Measurements from ENCODE around the gene CCNA1. TPM values are rescaled to one million over a fixed set of nuclear protein-coding genes. Genes with fewer than 3 reads are reported as not detected.

CCNA1 gene
- total and polyA plus RNA-seq, 10 of the 15 experiments (the other 5 are each of a cell fraction or from before 2014, with no cell fraction given), result 0.38 to 6.0 (median 1.1) TPM

DNA sequence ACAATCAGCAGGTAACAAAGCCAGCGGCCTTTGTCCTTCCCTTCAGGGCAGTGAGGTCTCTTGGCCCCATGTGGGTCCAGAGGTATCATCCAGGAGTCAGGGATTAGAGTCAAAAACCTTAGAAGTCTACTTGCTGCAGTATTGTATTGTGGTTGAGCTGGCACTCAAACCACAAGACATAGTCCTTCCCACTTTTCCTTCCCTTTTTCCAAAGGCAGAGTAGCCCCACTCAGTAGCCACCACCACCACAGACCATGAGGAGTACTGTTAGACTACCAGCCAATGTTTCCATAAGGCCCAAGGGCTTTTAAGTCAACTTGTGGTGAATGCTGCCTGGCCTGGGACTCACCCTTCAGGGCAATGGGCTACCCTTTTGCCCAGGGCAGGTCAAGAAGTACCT lies 27.1 kb upstream of the CCNA1 start:
- in situ Hi-C loops (cut with MboI) (no loop called here), intact Hi-C loops (cut with micrococcal nuclease; ENCODE audit: unreplicated experiment) (no loop called here)
- H3K36me3 ChIP-seq (ENCODE audit: control insufficient read depth in 2 of 2, insufficient read depth in 2 of 2, low read length in 1 of 2), result no peaks in the 10 kb centered on the region
- WGBS (ENCODE audit: insufficient coverage, insufficient replicate concordance, low lambda C conversion rate, missing lambda C conversion rate), result 0% methylated on average over 1 of the region's 1 CpG
- H3K27ac ChIP-seq (ENCODE audit: control insufficient read depth, insufficient read depth), result no peak overlapping the region
- FAIRE-seq, result no peak
- H4K20me1 ChIP-seq (ENCODE audit: control insufficient read depth, insufficient read depth), result no peaks in the 10 kb centered on the region
- no peak overlapping the region for H3K4me3 ChIP-seq
- CTCF ChIA-PET, result no interaction called here
- DNase-seq (ENCODE audit: low read depth, low spot score), result no peak
- POLR2A ChIA-PET, result no interaction called here
- no peaks in the 10 kb centered on the region for H3K79me2 ChIP-seq (ENCODE audit: control insufficient read depth, insufficient read depth, low read length)
- no peak overlapping the region for H3K9ac ChIP-seq (ENCODE audit: control insufficient read depth, insufficient read depth, low read length)
- no peaks in the 10 kb centered on the region for H3K4me1 ChIP-seq (ENCODE audit: control insufficient read depth, insufficient read depth, low read length)
- H3K4me2 ChIP-seq (ENCODE audit: control insufficient read depth, insufficient read depth), result no peak overlapping the region
- RAD21 ChIA-PET (ENCODE audit: unreplicated experiment), result interaction anchor here (1.3 kb wide), 1 partner anchor 12 kb away, joined by 3 read pairs; no protein-coding TSS in a partner anchor
- SMC1A ChIA-PET (ENCODE audit: uncharacterized antibody, unreplicated experiment), result no interaction called here
- no peak for TF ChIP-seq ZNF274 (IDR thresholded peaks at IDR 0.05; ENCODE audit: insufficient read depth, insufficient read length)
- no peak for TF ChIP-seq RB1 (IDR thresholded peaks at IDR 0.05; ENCODE audit: borderline replicate concordance)
- H2AFZ ChIP-seq (ENCODE audit: control insufficient read depth, low read depth, low read length), result no peak overlapping the region
- H3K9me3 ChIP-seq (replicated peaks; ENCODE audit: control insufficient read depth, insufficient read depth, low read length), result no peaks in the 10 kb centered on the region
- no TSS peak for BruUV-seq (replicated peaks)
- no peaks in the 10 kb centered on the region; a peak in 1 of 4 replicates for H3K27me3 ChIP-seq (replicated peaks in 1 of 2; ENCODE audit: control insufficient read depth in 2 of 2, insufficient read depth in 2 of 2, low read length in 1 of 2)
- no peak for ATAC-seq

DNA sequence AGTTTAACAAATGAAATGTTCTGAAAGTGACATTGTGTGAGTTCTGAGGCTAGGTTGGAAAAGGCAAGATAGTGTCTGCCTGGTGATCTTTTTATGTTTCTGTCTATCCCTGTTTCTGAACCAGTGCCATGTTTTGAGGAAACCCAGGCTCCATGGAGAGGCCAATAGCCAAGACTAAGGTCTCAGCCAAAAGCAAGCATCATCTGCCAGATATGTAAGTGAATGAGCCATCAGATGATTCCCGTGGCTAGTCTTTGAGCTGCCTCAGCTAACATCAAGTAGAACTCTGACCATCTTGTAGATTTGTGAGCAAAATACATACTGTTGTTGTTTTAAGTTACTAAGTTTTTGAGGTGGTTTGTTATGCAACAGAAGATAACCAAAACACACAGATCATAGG lies 19.6 kb upstream of the CCNA1 start:
- Histone ChIP-seq H3K27me3 (replicated peaks in 1 of 2; ENCODE audit: control insufficient read depth in 2 of 2, insufficient read depth in 2 of 2, low read length in 1 of 2) (no peaks in the 10 kb centered on the region; a peak in 2 of 4 replicates), H3K4me1 (ENCODE audit: control insufficient read depth, insufficient read depth, low read length) (no peaks in the 10 kb centered on the region), H3K9me3 (replicated peaks; ENCODE audit: control insufficient read depth, insufficient read depth, low read length) (no peaks in the 10 kb centered on the region), H3K9ac (ENCODE audit: control insufficient read depth, insufficient read depth, low read length) (no peak overlapping the region), H3K79me2 (ENCODE audit: control insufficient read depth, insufficient read depth, low read length) (no peaks in the 10 kb centered on the region), H3K4me2 (ENCODE audit: control insufficient read depth, insufficient read depth) (no peak overlapping the region), H2AFZ (ENCODE audit: control insufficient read depth, low read depth, low read length) (no peak overlapping the region), H3K36me3 (ENCODE audit: control insufficient read depth in 2 of 2, insufficient read depth in 2 of 2, low read length in 1 of 2) (no peaks in the 10 kb centered on the region), H4K20me1 (ENCODE audit: control insufficient read depth, insufficient read depth) (no peaks in the 10 kb centered on the region), H3K4me3 (no peak overlapping the region), H3K27ac (ENCODE audit: control insufficient read depth, insufficient read depth) (no peak overlapping the region)
- no TSS peak for BruUV-seq (replicated peaks)
- SMC1A ChIA-PET (ENCODE audit: uncharacterized antibody, unreplicated experiment), result no interaction called here
- FAIRE-seq, result no peak
- intact Hi-C loops (cut with micrococcal nuclease; ENCODE audit: unreplicated experiment), result no loop called here
- DNase-seq (ENCODE audit: low read depth, low spot score), result no peak
- TF ChIP-seq YBX1 (IDR thresholded peaks at IDR 0.05), result no peak
- TF ChIP-seq NR2C2 (IDR thresholded peaks at IDR 0.05; ENCODE audit: borderline replicate concordance, control insufficient read depth, insufficient read length, low read depth), result no peak
- TF ChIP-seq, protein P1, sequence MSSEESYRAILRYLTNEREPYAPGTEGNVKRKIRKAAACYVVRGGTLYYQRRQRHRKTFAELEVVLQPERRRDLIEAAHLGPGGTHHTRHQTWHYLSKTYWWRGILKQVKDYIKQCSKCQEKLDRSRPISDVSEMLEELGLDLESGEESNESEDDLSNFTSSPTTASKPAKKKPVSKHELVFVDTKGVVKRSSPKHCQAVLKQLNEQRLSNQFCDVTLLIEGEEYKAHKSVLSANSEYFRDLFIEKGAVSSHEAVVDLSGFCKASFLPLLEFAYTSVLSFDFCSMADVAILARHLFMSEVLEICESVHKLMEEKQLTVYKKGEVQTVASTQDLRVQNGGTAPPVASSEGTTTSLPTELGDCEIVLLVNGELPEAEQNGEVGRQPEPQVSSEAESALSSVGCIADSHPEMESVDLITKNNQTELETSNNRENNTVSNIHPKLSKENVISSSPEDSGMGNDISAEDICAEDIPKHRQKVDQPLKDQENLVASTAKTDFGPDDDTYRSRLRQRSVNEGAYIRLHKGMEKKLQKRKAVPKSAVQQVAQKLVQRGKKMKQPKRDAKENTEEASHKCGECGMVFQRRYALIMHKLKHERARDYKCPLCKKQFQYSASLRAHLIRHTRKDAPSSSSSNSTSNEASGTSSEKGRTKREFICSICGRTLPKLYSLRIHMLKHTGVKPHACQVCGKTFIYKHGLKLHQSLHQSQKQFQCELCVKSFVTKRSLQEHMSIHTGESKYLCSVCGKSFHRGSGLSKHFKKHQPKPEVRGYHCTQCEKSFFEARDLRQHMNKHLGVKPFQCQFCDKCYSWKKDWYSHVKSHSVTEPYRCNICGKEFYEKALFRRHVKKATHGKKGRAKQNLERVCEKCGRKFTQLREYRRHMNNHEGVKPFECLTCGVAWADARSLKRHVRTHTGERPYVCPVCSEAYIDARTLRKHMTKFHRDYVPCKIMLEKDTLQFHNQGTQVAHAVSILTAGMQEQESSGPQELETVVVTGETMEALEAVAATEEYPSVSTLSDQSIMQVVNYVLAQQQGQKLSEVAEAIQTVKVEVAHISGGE (CRISPR knock-in tag; IDR thresholded peaks at IDR 0.05), result no peak
- TF ChIP-seq NR2F1 (conservative IDR thresholded peaks at IDR 0.05), result no peak
- TF ChIP-seq PAX5 (IDR thresholded peaks at IDR 0.05; ENCODE audit: borderline replicate concordance, low read depth, low read length), result no peak
- TF ChIP-seq SIX5 (IDR thresholded peaks at IDR 0.05; ENCODE audit: low read depth, low read length, severe bottlenecking), result no peak
- TF ChIP-seq, protein P2, sequence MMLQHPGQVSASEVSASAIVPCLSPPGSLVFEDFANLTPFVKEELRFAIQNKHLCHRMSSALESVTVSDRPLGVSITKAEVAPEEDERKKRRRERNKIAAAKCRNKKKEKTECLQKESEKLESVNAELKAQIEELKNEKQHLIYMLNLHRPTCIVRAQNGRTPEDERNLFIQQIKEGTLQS (IDR thresholded peaks at IDR 0.05; ENCODE audit: borderline replicate concordance, extremely low read depth, low read depth, low read length), result no peak
- RAD21 ChIA-PET (ENCODE audit: unreplicated experiment), result no interaction called here
- CTCF ChIA-PET, result no interaction called here
- ATAC-seq, result no peak
- in situ Hi-C loops (cut with MboI), result loop anchor here (10.0 kb wide), 1 partner anchor 652 kb away; no protein-coding TSS in a partner anchor
- POLR2A ChIA-PET, result no interaction called here
- WGBS (ENCODE audit: insufficient coverage, insufficient replicate concordance, low lambda C conversion rate, missing lambda C conversion rate), result 45% methylated on average over 1 of the region's 1 CpG

Data from GM12878 (cell line).